ENCODE results near the gene TMEM72. TPM values are rescaled to one million over a fixed set of nuclear protein-coding genes. Genes with fewer than 3 reads are reported as not detected.

Gene TMEM72
- total RNA-seq, 1 experiment from 2014 or later, result not detected

DNA sequence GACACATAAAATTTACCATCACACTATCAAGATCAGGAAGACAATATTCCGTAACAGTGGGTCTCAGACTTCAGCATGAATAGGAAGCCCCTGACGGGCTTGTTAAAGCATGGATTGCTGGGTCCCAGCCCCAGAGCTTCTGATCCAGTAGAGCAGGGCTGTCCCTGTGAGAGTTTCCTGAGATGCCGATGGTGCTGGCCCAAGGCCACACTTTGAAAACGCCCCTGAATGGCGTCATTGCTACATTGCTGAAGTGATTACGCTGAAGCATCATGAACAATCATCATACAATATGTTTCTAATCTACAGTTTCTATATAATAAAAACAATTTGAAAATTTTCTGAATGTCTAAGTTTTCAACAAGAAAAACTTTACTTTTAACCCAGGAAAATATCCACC is 38.0 kb upstream of the TMEM72 start:
- BruUV-seq (replicated peaks), result no TSS peak
- DNase-seq (ENCODE audit: low read depth, low spot score) (no peak), ATAC-seq (no peak)
- no peaks in the 10 kb centered on the region for H3K9me3 ChIP-seq (ENCODE audit: control insufficient read depth, insufficient read depth, low read depth, low read length)
- peaks cover 10% of the 10 kb centered on the region for H3K27me3 ChIP-seq (ENCODE audit: control insufficient read depth, insufficient read depth, low read length)
- no peak overlapping the region for H3K4me3 ChIP-seq (ENCODE audit: low read depth in 2 of 2, low read length in 2 of 2)
- ChIA-PET POLR2A (no interaction called here), CTCF (no interaction called here)
- intact Hi-C loops (cut with micrococcal nuclease; ENCODE audit: unreplicated experiment) (no loop called here), in situ Hi-C loops (cut with HindIII; ENCODE audit: low pct_unique_long_range_greater_than_20kb, low sequenced_read_pairs) (no loop called here)
- no peak overlapping the region for H3K27ac ChIP-seq (ENCODE audit: low read length)
- no peaks in the 10 kb centered on the region for H3K36me3 ChIP-seq (ENCODE audit: control insufficient read depth, insufficient read depth, low read length)
- H3K4me1 ChIP-seq (ENCODE audit: control insufficient read depth, insufficient read depth, low read length), result no peaks in the 10 kb centered on the region
- TF ChIP-seq SIN3A (IDR thresholded peaks at IDR 0.05; ENCODE audit: borderline replicate concordance, insufficient read depth, low read depth, low read length), result no peak
- TF ChIP-seq TCF7L2 (IDR thresholded peaks at IDR 0.05; ENCODE audit: low read depth, low read length), result no peak
- TF ChIP-seq, protein P1, sequence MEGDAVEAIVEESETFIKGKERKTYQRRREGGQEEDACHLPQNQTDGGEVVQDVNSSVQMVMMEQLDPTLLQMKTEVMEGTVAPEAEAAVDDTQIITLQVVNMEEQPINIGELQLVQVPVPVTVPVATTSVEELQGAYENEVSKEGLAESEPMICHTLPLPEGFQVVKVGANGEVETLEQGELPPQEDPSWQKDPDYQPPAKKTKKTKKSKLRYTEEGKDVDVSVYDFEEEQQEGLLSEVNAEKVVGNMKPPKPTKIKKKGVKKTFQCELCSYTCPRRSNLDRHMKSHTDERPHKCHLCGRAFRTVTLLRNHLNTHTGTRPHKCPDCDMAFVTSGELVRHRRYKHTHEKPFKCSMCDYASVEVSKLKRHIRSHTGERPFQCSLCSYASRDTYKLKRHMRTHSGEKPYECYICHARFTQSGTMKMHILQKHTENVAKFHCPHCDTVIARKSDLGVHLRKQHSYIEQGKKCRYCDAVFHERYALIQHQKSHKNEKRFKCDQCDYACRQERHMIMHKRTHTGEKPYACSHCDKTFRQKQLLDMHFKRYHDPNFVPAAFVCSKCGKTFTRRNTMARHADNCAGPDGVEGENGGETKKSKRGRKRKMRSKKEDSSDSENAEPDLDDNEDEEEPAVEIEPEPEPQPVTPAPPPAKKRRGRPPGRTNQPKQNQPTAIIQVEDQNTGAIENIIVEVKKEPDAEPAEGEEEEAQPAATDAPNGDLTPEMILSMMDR (IDR thresholded peaks at IDR 0.05), result no peak
- no peak for TF ChIP-seq POLR2AphosphoS5 (IDR thresholded peaks at IDR 0.05; ENCODE audit: low read depth, low read length)
- TF ChIP-seq, protein P2, sequence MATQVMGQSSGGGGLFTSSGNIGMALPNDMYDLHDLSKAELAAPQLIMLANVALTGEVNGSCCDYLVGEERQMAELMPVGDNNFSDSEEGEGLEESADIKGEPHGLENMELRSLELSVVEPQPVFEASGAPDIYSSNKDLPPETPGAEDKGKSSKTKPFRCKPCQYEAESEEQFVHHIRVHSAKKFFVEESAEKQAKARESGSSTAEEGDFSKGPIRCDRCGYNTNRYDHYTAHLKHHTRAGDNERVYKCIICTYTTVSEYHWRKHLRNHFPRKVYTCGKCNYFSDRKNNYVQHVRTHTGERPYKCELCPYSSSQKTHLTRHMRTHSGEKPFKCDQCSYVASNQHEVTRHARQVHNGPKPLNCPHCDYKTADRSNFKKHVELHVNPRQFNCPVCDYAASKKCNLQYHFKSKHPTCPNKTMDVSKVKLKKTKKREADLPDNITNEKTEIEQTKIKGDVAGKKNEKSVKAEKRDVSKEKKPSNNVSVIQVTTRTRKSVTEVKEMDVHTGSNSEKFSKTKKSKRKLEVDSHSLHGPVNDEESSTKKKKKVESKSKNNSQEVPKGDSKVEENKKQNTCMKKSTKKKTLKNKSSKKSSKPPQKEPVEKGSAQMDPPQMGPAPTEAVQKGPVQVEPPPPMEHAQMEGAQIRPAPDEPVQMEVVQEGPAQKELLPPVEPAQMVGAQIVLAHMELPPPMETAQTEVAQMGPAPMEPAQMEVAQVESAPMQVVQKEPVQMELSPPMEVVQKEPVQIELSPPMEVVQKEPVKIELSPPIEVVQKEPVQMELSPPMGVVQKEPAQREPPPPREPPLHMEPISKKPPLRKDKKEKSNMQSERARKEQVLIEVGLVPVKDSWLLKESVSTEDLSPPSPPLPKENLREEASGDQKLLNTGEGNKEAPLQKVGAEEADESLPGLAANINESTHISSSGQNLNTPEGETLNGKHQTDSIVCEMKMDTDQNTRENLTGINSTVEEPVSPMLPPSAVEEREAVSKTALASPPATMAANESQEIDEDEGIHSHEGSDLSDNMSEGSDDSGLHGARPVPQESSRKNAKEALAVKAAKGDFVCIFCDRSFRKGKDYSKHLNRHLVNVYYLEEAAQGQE (IDR thresholded peaks at IDR 0.05; ENCODE audit: insufficient read depth in 1 of 2, low read depth in 2 of 2, low read length in 1 of 2), result no peak

GRCh38 chr10:44874166-44874565 is 37.0 kb upstream of the TMEM72 start:
- no peak overlapping the region for H3K27ac ChIP-seq (ENCODE audit: low read length)
- peaks cover 7% of the 10 kb centered on the region; the same call in 1 of the 2 replicates for H3K27me3 ChIP-seq (ENCODE audit: control insufficient read depth, insufficient read depth, low read length)
- no TSS peak for BruUV-seq (replicated peaks)
- in situ Hi-C loops (cut with HindIII; ENCODE audit: low pct_unique_long_range_greater_than_20kb, low sequenced_read_pairs) (no loop called here), intact Hi-C loops (cut with micrococcal nuclease; ENCODE audit: unreplicated experiment) (no loop called here)
- peaks cover 6% of the 10 kb centered on the region for H3K4me1 ChIP-seq (ENCODE audit: control insufficient read depth, insufficient read depth, low read length)
- no peaks in the 10 kb centered on the region for H3K9me3 ChIP-seq (ENCODE audit: control insufficient read depth, insufficient read depth, low read depth, low read length)
- no peaks in the 10 kb centered on the region for H3K36me3 ChIP-seq (ENCODE audit: control insufficient read depth, insufficient read depth, low read length)
- ATAC-seq (no peak), DNase-seq (ENCODE audit: low read depth, low spot score) (no peak)
- ChIA-PET POLR2A (no interaction called here), CTCF (interaction anchor here (0.5 kb wide), 1 partner anchor 496 kb away, joined by 3 read pairs; no protein-coding TSS in a partner anchor)
- no peak for TF ChIP-seq TCF7L2 (IDR thresholded peaks at IDR 0.05; ENCODE audit: low read depth, low read length)
- TF ChIP-seq POLR2AphosphoS5 (IDR thresholded peaks at IDR 0.05; ENCODE audit: low read depth, low read length), result no peak
- no peak for TF ChIP-seq SIN3A (IDR thresholded peaks at IDR 0.05; ENCODE audit: borderline replicate concordance, insufficient read depth, low read depth, low read length)
- TF ChIP-seq, protein P2 (IDR thresholded peaks at IDR 0.05; ENCODE audit: insufficient read depth in 1 of 2, low read depth in 2 of 2, low read length in 1 of 2), result no peak
- TF ChIP-seq, protein P1 (IDR thresholded peaks at IDR 0.05), result no peak
- H3K4me3 ChIP-seq (ENCODE audit: low read depth in 2 of 2, low read length in 2 of 2), result no peak overlapping the region
